T-helper 9 cell (primary cell): ENCODE measurements around the gene STX3.
"Not testable (repeated sequence)": the region's sequence is repeated elsewhere in the genome, so short reads cannot be mapped to it uniquely, and the experiment has no call there.

Experiments
- DNase-seq: peaks from one replicate; pipeline ENCODE4 v3.0.0-alpha.2; 2020

Gene STX3

GRCh38 chr11:59847626-59848025 lies 92.5 kb downstream of the STX3 start:
- no peak for DNase-seq

DNA sequence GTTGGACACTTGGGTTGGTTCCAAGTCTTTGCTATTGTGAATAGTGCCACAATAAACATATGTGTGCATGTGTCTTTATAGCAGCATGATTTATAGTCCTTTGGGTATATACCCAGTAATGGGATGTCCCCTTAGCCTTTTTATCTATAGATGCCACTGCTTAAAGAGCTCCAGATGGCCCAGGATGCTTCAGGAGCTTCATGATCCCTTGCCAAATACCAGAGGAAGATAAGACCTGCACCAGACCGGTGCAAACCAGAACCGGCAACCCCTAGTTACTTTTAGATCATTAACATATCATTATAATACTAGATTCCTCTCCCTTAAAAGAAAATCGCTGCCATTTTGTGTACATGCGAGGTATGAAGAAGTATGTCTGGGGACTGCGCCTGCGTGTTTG lies 93.3 kb downstream of the STX3 start:
- not testable (repeated sequence) for DNase-seq

DNA sequence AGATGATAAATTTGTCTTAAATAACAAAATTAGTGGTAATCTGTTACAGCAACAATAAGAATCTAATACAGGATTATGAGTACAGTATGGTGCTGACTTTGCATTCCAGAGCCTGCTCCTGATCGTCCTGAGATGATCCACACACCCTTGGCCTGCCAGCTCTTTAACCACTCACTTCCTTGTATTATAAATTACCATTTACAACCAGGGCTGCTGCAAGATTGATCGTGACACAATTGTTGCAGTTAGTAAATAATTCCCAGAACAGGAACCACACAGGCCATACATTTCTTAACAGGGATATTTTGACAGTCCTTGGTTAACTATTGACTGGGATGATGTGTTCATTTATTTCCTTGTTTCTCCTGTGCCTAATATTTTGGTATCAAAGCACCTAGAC lies 94.0 kb downstream of the STX3 start:
- DNase-seq = no peak

GRCh38 chr11:59849551-59849950 lies 94.4 kb downstream of the STX3 start:
- not testable (repeated sequence) for DNase-seq

DNA sequence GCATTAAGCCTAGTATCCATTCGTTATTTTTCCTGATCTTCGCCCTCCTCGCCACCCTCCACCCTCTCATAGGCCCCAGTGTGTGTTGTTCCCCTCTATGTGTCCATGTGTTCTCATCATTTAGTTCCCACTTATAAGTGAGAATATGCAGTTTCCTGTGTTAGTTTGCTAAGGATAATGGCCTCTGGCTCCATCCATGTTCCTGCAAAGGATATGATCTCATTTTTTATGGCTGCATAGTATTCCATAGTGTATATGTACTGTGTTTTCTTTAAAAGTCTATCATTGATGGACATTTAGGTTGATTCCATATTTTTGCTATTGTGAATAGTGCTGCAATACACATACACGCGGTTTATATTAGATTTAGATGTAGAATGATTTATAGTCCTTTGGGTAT lies 96.2 kb downstream of the STX3 start:
- DNase-seq = not testable (repeated sequence)

DNA sequence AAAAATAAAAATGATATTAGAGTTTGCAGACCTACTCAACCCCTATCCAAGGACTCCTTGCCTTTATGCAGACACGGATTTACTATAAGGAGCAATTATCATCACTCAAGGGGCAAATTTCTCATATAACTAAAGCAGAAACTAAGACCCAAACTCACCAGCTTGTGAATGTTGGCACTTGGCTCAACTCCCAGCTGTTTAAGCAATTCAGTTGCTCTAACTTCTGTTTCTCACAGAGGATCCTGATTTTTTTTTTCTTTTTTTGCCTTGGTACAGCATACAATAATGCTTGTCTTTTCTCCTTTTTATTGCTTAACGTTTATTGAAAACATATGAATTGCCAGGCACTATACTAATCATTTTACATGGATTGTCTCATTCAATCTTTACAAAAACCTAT lies 99.7 kb downstream of the STX3 start:
- no peak for DNase-seq
